Aorta (tissue), 5 donors: ENCODE data around the gene SNCA. TPM values are rescaled to one million over a fixed set of nuclear protein-coding genes. Genes with fewer than 3 reads are reported as not detected.

Source experiments
- ATAC-seq: fragments of 200-7000 bp; cut with Tn5 transposase; one replicate; pipeline ENCODE4 v1.9.1; 2022; ENCODE audit warnings: moderate library complexity; ENCODE audit not compliant: low FRiP score
- DNase-seq, 2 donors: peaks; one replicate each; pipeline ENCODE4 v3.0.0-alpha.2; 2020
- H3K27ac ChIP-seq, 2 donors: one replicate each; pipeline ENCODE4 v1.5.1; 2013; ENCODE audit warnings: low read length in 2 of 2, mild to moderate bottlenecking in 2 of 2, moderate library complexity in 2 of 2, control low read depth in 1 of 2, inconsistent platforms in 1 of 2, low read depth in 1 of 2
- H3K27me3 ChIP-seq, 2 donors: one replicate each; pipeline ENCODE4 v1.6.1; 2013; ENCODE audit warnings: control low read depth in 1 of 2, low read length in 1 of 2, mild to moderate bottlenecking in 1 of 2, moderate library complexity in 1 of 2; ENCODE audit not compliant: insufficient read depth in 2 of 2, control insufficient read depth in 1 of 2
- H3K36me3 ChIP-seq, 2 donors: one replicate each; pipeline ENCODE4 v1.6.1; 2013; ENCODE audit warnings: control low read depth in 1 of 2, low read length in 1 of 2, mild to moderate bottlenecking in 1 of 2; ENCODE audit not compliant: insufficient read depth in 2 of 2, control insufficient read depth in 1 of 2
- H3K4me1 ChIP-seq, 2 donors: one replicate each; pipeline ENCODE4 v1.6.1; 2013; ENCODE audit warnings: low read length in 2 of 2, control low read depth in 1 of 2, mild to moderate bottlenecking in 1 of 2, moderate library complexity in 1 of 2; ENCODE audit not compliant: insufficient read depth in 2 of 2, control insufficient read depth in 1 of 2
- H3K4me3 ChIP-seq, 2 donors: one replicate each; pipeline ENCODE4 v1.5.1; 2013; ENCODE audit warnings: low read length in 2 of 2, control low read depth in 1 of 2, mild to moderate bottlenecking in 1 of 2
- H3K9me3 ChIP-seq: one replicate; pipeline ENCODE4 v1.6.1; 2013; ENCODE audit warnings: mild to moderate bottlenecking, low read length; ENCODE audit not compliant: control insufficient read depth
- WGBS, 2 donors: extraction: QIAGEN DNeasy Blood & Tissue Kit; methylation state at CpG; one replicate each; pipeline ENCODE4 v1.1.7; 2013; 5-methylcytosine and 5-hydroxymethylcytosine counted together
- intact Hi-C, 2 donors: fragments of 100-400 bp; cut with DNase I; formaldehyde crosslinking; loops; one replicate each; pipeline versions ENCODE4 v1.14.2 to v1.15.0; 2022
- polyA plus RNA-seq, 2 donors: library from polyadenylated mRNA; stranded (reverse); fragments of 200-250 nt; gene quantifications; one replicate each; pipeline ENCODE4 v1.2.3, GENCODE V29; 2013
- total RNA-seq, 2 donors: library from RNA; stranded (reverse); fragmentation: NEBNext Ultra II Directional; extraction: Animal tissue kit (Norgen Biotek cat#: 25700); gene quantifications; one replicate each; pipeline ENCODE4 v1.2.1, GENCODE V29; 2021
- donor health status: healthy with polysubstance abuse.
- donor health status: Bipolar disorder and iron deficiency.
- donor health status: DM: no; HTN: no; CAD: no.
- donor health status: DM: no; HTN: no; CAD: no.
- donor health status: DM: yes; HTN: yes; CAD: no.

SNCA gene
- total and polyA plus RNA-seq, 4 donors = 4.2 to 12.6 (median 9.0) TPM

DNA sequence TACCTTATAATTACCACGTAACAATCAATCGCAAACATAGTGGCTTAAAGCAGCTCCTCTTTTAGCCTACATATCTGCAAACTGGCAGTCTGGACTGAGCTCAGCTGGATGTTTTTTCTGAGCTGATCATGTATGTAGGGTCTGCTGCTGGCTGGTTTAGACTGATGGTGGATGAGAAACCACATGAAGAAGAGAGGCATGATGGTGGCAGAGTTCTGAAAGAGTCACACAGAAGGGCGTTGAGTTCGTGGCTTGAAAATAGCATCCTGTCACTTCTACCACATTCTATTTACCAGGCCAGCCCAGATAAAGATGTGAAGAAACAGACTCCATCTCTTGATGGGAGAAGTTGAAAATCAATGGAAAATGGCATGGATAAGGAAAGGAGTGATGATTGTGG is 151.3 kb downstream of the SNCA start:
- intact Hi-C loops = no loop called here
- 85 to 93% methylated on average over 4 of the region's 4 CpGs for WGBS, 2 donors
- no peak for ATAC-seq

DNA sequence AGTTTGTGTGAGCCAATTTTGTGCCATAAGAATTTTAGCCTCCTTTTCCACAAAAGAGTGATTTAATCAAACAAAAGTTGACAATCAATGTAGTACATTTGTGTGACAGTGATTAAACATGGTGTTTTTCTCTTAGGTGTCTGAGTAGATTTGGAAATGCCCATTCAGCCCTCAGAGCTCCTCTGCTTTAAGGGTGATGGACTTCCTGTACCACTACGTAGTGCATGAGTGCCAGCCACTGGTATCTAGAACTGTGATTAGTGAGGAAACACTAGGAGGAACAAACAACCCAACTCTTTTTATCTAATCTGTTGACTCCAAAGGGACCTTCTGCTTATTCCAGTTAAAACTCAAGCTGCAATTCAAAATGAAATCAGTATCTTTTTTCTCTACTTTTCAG is 151.7 kb downstream of the SNCA start:
- DNase-seq (no peak), ATAC-seq (no peak)
- Histone ChIP-seq H3K27ac (no peak overlapping the region), H3K4me3 (no peak overlapping the region), H3K9me3 (peaks cover 1% of the 10 kb centered on the region), H3K36me3 (no peaks in the 10 kb centered on the region), H3K27me3 (peaks cover 0 to 2% of the 10 kb centered on the region in 2 donors), H3K4me1 (no peaks in the 10 kb centered on the region)
- intact Hi-C loops = no loop called here
- 51 to 80% methylated on average over 1 of the region's 1 CpG for WGBS, 2 donors

More for the DNA sequence above, 151.3 kb downstream of the SNCA start:
- Histone ChIP-seq H3K4me3 (no peak overlapping the region), H3K27ac (no peak overlapping the region), H3K27me3 (peaks cover 0 to 2% of the 10 kb centered on the region in 2 donors), H3K9me3 (peaks cover 1% of the 10 kb centered on the region), H3K4me1 (no peaks in the 10 kb centered on the region), H3K36me3 (no peaks in the 10 kb centered on the region)
- no peak for DNase-seq

GRCh38 chr4:89684536-89684935 is 152.4 kb downstream of the SNCA start:
- Histone ChIP-seq H3K9me3 (peaks cover 1% of the 10 kb centered on the region), H3K4me3 (no peak overlapping the region), H3K27ac (no peak overlapping the region), H3K36me3 (no peaks in the 10 kb centered on the region), H3K27me3 (peaks cover 0 to 2% of the 10 kb centered on the region in 2 donors), H3K4me1 (no peaks in the 10 kb centered on the region)
- DNase-seq (no peak), ATAC-seq (no peak)
- 94 to 100% methylated on average over 1 of the region's 1 CpG for WGBS, 2 donors
- intact Hi-C loops = no loop called here

DNA sequence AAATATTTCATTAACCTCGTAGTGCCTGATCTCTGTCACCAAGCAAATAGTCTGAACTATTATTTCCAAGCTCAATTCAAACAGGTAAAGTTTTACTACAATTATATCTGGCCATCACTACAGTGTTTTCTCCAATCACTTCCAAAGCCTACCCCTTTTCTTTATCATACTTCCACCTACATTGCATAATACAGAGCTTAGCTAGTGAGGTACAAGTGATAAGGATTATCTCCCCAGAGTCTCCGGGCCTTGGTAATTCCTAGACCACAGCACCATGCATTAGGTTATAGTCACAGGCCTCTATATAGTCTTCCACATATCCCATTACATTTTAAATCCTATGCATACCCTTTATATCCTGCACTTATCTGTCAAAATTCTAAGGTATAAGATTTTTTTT is 154.2 kb downstream of the SNCA start:
- ATAC-seq = no peak
- Histone ChIP-seq H3K4me3 (no peak overlapping the region), H3K27ac (no peak overlapping the region), H3K36me3 (no peaks in the 10 kb centered on the region), H3K9me3 (no peaks in the 10 kb centered on the region), H3K27me3 (no peaks in the 10 kb centered on the region), H3K4me1 (no peaks in the 10 kb centered on the region)
- no peak for DNase-seq
- intact Hi-C loops = no loop called here
- WGBS, 2 donors = 64 to 77% methylated on average over 2 of the region's 2 CpGs

DNA sequence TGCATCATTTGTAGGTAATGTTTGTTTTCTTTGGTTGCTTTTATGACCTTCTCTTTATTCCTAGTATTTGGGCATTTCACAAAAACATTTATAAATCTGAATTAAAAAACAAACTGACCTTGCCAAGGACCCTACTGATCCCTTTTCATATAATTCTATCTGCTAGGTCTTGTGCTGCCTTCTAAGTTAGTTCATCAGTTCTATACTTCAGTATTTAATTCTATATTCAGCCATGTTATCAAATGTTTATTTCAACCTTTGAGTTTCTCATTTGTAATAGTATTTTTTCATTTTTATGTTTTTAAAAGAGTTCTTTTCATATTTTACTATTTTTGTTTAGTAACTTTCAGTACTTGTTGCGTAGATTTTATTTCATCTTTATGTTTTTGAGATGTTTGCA is 155.3 kb downstream of the SNCA start:
- ATAC-seq (no peak), DNase-seq (no peak)
- intact Hi-C loops = no loop called here
- Histone ChIP-seq H3K36me3 (no peaks in the 10 kb centered on the region), H3K4me3 (no peak overlapping the region), H3K27ac (no peak overlapping the region), H3K4me1 (no peaks in the 10 kb centered on the region), H3K9me3 (no peaks in the 10 kb centered on the region), H3K27me3 (no peaks in the 10 kb centered on the region)
- 80 to 84% methylated on average over 1 of the region's 1 CpG for WGBS, 2 donors

- no peaks in the 10 kb centered on the region for H3K36me3 ChIP-seq
- H3K4me3 ChIP-seq = no peak overlapping the region
- no peak overlapping the region for H3K27ac ChIP-seq
- DNase-seq (no peak), ATAC-seq (no peak)
- WGBS, 2 donors = 88% methylated on average over 8 of the region's 8 CpGs
- H3K9me3 ChIP-seq = no peaks in the 10 kb centered on the region
- no peaks in the 10 kb centered on the region for H3K27me3 ChIP-seq
- no peaks in the 10 kb centered on the region for H3K4me1 ChIP-seq
- intact Hi-C loops = no loop called here
These were observed 155.7 kb downstream of the SNCA start for GRCh38 chr4:89681219-89681618.

DNA sequence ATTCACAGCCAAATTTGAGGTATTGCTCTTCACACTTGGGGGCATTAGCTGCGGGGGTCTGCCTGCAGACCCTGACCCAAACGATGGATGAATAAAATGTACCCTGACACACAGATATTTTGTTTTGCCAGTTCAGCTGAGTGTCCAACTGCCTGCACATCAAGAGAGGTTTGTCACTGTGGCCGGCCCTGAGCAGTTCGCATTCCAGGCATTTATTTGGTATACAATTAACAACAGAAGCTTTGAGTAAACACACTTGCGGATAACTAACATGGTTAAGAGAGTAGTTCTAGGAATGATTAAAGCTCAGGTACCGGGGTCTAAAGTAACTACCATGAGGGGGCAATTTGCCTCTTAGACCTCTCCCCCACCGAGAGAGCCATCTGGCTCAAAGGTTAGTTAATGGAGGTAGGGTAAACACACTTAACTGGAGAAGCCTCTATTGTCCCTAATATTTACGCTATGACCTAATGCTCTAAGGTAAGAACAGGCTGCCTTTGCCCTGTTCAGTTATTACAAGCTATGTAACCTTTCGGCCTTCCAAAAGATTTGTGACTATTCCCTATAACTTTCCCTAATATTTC is 162.0 kb downstream of the SNCA start:
- Histone ChIP-seq H3K4me1 (no peaks in the 10 kb centered on the region), H3K27me3 (no peaks in the 10 kb centered on the region), H3K4me3 (no peak overlapping the region), H3K36me3 (no peaks in the 10 kb centered on the region), H3K9me3 (peaks cover 1% of the 10 kb centered on the region), H3K27ac (no peak overlapping the region)
- ATAC-seq (no peak), DNase-seq (no peak)
- WGBS, 2 donors = 51 to 66% methylated on average over 9 of the region's 9 CpGs
- intact Hi-C loops = no loop called here

Other genes with a start within 250 kb of the SNCA start
- 10 to 100 TPM; 24.5 to 87.0 TPM for gene MMRN1, start 57.7 kb upstream of the SNCA start, total RNA-seq
- under 1 TPM; 0.10 to 0.13 TPM for gene MMRN1, start 57.7 kb upstream of the SNCA start, polyA plus RNA-seq